ENCODE results near the gene RHOBTB3.

DNA sequence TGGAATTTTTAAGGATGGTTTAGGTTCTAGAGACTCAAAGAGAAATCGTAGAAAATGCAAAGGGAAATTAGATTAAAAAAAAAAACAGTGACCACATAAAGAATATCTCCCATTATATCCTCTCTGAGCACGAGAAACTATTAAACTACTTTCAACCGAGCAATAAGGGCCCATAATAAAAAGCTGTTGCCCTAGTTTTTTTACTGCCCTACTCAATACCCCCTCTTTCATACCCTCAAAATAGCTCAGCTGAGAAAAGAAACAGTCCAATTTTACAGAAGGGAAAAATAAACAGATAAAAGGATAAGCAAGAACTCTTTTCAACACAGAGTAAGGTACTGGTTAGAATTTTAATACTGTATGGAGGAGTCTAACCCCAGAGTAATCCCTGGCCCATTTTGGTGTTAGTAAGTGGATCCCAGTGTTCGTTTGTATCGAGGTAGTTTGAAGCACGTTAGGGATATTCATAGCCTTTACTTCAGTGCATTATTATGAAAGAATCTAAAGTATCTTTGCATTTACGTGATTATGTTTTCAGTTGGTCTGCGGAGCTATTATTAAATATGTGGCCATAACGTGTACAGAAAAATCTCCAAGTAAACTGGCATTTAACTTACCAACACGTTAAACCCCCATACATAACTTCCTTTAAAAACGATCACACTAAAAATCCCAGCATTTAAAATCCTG is 980 bp upstream of the RHOBTB3 start:
- TF ChIP-seq EZH2 (IDR thresholded peaks at IDR 0.05; ENCODE audit: insufficient read depth, poor library complexity, severe bottlenecking) (no peak), EZH2phosphoT487 (IDR thresholded peaks at IDR 0.05; ENCODE audit: insufficient read depth, low read depth) (no peak)
